Measurements from ENCODE around the gene RASL11A.

DNA sequence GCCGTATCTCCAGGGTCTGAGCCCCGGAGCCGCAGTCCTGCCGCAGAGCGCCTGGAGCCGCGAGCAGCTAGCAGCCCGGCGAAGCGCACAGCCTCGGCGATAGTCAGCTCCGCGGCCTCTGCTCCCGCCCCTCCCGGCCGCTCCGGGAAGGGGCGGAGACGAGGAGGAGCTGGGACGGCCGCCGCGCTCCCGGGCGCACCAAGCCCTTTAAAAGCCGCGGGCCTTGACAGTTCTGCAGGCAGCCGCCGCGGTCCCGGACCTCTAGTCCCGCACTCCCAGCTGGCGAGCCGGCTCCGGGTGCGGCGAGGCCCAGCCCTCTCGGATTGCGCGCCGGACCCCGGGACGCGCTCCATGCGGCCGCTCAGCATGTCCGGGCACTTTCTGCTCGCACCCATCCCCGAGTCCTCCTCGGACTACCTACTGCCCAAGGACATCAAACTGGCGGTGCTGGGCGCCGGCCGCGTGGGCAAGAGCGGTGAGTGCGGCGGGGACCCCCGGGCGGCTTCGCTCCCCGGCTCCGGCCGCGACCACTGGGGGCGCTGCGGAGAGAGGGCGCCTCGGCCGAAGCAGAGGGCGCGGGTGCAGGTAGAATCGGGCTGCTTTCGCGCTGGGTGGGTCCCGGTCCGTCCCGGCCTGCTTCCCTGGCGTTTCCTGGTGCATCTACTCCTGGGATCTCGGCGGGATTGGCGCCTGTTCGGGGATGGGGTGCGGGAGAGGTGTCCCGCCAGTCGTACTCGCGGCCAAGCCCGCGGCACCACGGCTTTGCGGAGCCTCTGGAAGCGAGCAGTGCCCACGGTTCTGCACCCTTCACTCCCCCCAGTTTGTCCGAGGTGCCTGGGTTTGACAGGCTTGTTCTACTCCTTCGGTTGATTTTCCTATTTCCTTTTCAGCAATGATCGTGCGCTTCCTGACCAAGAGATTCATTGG lies at the start of gene RASL11A:
- TF ChIP-seq POLR2AphosphoS5 (IDR thresholded peaks at IDR 0.05; ENCODE audit: low read depth, low read length) (no peak), POLR2A (IDR thresholded peaks at IDR 0.05; ENCODE audit: low read depth, low read length) (no peak), POU2F2 (IDR thresholded peaks at IDR 0.05; ENCODE audit: low read depth, low read length) (no peak), SPI1 (IDR thresholded peaks at IDR 0.05; ENCODE audit: low read depth, low read length) (no peak), TAF1 (IDR thresholded peaks at IDR 0.05; ENCODE audit: low read depth, low read length) (no peak), PAX5 (IDR thresholded peaks at IDR 0.05; ENCODE audit: insufficient read depth, low read length, severe bottlenecking) (no peak)

All from GM12891 (cell line).